ENCODE results near the gene SPPL3. TPM values are rescaled to one million over a fixed set of nuclear protein-coding genes. Genes with fewer than 3 reads are reported as not detected.
"Not testable (repeated sequence)": the region's sequence is repeated elsewhere in the genome, so short reads cannot be mapped to it uniquely, and the experiment has no call there.

Gene SPPL3
- total RNA-seq, 1 donor from 2014 or later, result 67.6 TPM

- Mint-ChIP-seq H3K9me3 (no peaks in the 10 kb centered on the region), H3K27me3 (no peaks in the 10 kb centered on the region), H3K4me1 (ENCODE audit: unreplicated experiment) (peaks cover 17% of the 10 kb centered on the region), H3K36me3 (peaks cover 10% of the 10 kb centered on the region), H3K4me3 (no peak overlapping the region), H3K27ac (no peak overlapping the region)
- no peak for TF ChIP-seq CTCF (conservative IDR thresholded peaks at IDR 0.05)
- DNase-seq (ENCODE audit: extremely low spot score, unreplicated experiment), result no peak
Measured at GRCh38 chr12:120842595-120842994, 61.6 kb downstream of the SPPL3 start.

GRCh38 chr12:120841525-120841924 lies 62.6 kb downstream of the SPPL3 start:
- TF ChIP-seq CTCF (conservative IDR thresholded peaks at IDR 0.05), result no peak
- Mint-ChIP-seq H3K9me3 (no peaks in the 10 kb centered on the region), H3K27me3 (no peaks in the 10 kb centered on the region), H3K27ac (no peak overlapping the region), H3K4me1 (ENCODE audit: unreplicated experiment) (peaks cover 13% of the 10 kb centered on the region), H3K4me3 (no peak overlapping the region), H3K36me3 (peaks cover 7% of the 10 kb centered on the region)
- DNase-seq (ENCODE audit: extremely low spot score, unreplicated experiment), result no peak

GRCh38 chr12:120839503-120839902 lies 64.7 kb downstream of the SPPL3 start:
- no peak overlapping the region for H3K27ac Mint-ChIP-seq
- no peaks in the 10 kb centered on the region for H3K9me3 Mint-ChIP-seq
- DNase-seq (ENCODE audit: extremely low spot score, unreplicated experiment), result no peak
- H3K36me3 Mint-ChIP-seq, result peaks cover 7% of the 10 kb centered on the region
- no peak for TF ChIP-seq CTCF (conservative IDR thresholded peaks at IDR 0.05)
- peaks cover 32% of the 10 kb centered on the region for H3K4me1 Mint-ChIP-seq (ENCODE audit: unreplicated experiment)
- H3K27me3 Mint-ChIP-seq, result no peaks in the 10 kb centered on the region
- no peak overlapping the region for H3K4me3 Mint-ChIP-seq

- H3K4me1 Mint-ChIP-seq (ENCODE audit: unreplicated experiment), result peaks cover 30% of the 10 kb centered on the region
- H3K9me3 Mint-ChIP-seq; H3K4me3 Mint-ChIP-seq; DNase-seq (ENCODE audit: extremely low spot score, unreplicated experiment); H3K27me3 Mint-ChIP-seq; H3K27ac Mint-ChIP-seq; H3K36me3 Mint-ChIP-seq: not testable (repeated sequence)
Measured at GRCh38 chr12:120838629-120839383, 65.4 kb downstream of the SPPL3 start.

GRCh38 chr12:120836114-120836684 lies 68.0 kb downstream of the SPPL3 start:
- no peak for DNase-seq (ENCODE audit: extremely low spot score, unreplicated experiment)
- no peak overlapping the region for H3K27ac Mint-ChIP-seq
- no peaks in the 10 kb centered on the region for H3K27me3 Mint-ChIP-seq
- H3K9me3 Mint-ChIP-seq, result no peaks in the 10 kb centered on the region
- peaks cover 4% of the 10 kb centered on the region for H3K36me3 Mint-ChIP-seq
- no peak overlapping the region for H3K4me3 Mint-ChIP-seq
- peaks cover 32% of the 10 kb centered on the region for H3K4me1 Mint-ChIP-seq (ENCODE audit: unreplicated experiment)
- TF ChIP-seq CTCF (conservative IDR thresholded peaks at IDR 0.05), result no peak

GRCh38 chr12:120835657-120836056 lies 68.5 kb downstream of the SPPL3 start:
- Mint-ChIP-seq H3K27ac (peak overlapping the region; percentile 51), H3K36me3 (peaks cover 4% of the 10 kb centered on the region), H3K4me1 (ENCODE audit: unreplicated experiment) (peaks cover 38% of the 10 kb centered on the region), H3K4me3 (peak overlapping the region; percentile 15), H3K27me3 (no peaks in the 10 kb centered on the region), H3K9me3 (no peaks in the 10 kb centered on the region)
- DNase-seq (ENCODE audit: extremely low spot score, unreplicated experiment), result no peak
- TF ChIP-seq CTCF (conservative IDR thresholded peaks at IDR 0.05), result no peak
